ENCODE results near the gene MAP4K3.

Gene MAP4K3

DNA sequence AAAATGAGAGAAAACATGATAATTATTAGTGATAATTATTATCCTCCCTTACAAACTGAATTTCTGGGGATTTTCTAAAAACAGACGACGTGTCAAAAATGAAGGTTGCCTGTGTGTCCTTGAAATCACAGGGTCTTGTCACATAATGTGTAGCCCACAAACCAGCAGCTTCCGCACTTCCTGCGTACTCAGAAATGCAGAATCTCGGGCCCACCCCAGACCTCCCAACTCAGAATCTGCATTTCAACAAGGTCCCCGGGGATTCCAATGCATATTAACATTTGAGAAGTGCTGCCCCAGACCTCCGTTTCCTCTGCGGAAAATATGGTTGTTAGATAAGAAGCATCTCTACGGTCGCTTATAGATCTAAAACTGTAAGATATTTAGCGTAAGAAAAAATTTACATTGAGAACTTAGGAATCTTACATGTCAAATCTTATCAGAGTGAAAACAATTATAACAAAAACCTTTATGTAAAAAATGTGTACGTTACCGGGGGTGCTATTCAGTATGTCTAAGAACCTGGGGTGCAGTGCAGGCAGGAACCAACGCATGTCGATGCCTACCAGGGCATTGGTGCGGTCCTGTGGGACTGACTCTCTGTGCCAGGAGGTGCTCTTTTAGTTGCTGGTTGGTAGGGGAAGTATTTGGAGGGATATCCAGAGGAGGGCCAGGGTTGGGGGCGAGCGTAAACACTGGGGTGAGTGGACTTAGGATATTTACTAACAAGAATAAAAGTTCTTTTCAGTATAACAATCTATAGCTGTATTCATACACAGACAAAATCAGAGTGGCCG is 208.5 kb downstream of the MAP4K3 start:
- DNase-seq, result no peak

DNA sequence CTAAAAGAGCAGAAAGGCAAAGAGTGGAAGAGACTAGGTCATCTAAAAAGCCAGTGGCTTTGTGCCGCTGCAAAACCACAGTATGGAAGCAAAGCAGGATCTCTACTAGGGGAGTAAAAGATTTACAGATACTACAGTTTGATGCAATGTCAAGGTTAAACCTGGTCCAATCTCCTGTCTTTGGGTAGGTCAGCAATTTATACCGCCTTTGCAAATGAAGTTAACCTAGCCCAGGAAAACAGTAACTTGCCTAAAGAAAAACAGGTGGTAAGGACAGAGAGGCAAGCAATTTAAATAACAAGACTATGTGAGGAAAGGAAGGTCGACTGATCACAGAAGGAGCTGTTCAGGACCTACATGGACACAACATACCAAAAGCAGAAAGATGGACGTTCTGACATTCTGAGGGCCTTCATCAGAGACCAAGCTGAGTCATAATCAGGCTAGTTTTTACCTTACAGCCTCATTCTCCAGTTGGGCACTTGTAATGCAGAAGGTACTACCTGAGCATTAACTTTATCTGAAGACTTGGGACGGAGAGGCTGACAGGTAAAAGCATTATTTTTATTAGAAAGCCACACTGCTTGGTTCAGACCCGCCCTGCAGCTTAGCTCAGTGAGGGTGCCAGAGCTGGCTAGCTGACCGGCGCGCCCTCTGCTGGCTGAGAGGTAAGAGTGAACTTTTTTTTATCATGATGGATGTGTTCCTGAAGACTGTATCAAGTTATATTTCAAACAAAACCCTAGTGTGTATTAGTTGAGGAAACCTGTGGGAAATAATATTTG is 209.3 kb downstream of the MAP4K3 start:
- peak; percentile 74 for DNase-seq

DNA sequence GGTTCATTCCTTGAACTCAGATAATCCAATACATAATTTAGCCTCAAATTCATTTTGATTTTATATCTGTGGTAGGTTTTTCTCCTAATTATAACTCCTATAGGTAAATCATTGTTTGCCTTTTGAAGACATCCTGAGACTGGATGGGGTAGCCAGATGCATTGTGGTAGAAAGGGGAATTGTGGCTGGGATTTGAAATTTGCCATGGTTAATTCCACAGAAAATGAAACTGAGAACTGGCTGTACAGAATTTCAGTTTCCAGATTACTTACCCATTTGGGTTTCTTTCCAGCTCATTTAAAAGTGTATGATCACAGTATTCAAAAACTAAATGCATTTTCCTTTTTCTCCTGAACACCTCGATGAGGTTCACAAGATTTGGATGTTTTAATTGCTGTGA is 211.5 kb downstream of the MAP4K3 start:
- DNase-seq, result no peak

DNA sequence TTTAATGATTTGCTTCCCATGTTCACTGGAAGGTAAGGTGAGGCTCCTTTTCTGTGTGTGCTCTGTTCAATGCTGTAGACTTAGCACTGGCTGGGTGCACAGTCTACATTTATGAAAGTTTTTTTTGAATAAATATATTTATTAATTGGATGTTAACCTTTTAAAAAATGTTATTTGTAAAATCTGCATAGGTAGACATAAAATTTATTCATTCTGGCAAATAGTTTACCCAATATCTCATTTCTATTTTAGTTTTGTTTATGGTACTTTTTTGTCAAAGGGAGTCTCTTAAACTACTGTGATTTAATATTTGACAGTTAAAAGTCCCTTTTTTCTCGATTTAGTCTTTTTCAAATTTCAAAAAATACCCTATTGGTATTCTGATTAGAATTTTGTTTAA is 213.2 kb downstream of the MAP4K3 start:
- no peak for DNase-seq

DNA sequence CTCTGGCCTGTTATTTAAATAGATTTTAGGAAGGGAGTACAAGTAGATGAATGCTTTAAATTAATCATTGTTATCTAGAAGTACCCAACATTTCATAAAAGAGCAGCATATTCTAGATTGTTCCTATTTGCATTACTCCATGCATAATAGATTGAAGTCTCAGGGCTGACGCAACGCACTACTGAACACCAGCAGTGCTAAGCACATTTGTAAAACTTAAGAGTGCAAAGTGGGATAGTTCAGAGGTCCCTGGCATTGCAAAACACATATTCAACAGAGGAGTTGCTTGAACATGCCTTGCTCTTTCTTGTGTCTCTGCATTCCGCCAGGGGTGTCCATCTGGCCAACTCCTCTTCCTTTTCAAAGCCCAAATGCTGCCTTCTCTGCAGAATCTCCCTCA is 215.6 kb downstream of the MAP4K3 start:
- DNase-seq, result no peak

DNA sequence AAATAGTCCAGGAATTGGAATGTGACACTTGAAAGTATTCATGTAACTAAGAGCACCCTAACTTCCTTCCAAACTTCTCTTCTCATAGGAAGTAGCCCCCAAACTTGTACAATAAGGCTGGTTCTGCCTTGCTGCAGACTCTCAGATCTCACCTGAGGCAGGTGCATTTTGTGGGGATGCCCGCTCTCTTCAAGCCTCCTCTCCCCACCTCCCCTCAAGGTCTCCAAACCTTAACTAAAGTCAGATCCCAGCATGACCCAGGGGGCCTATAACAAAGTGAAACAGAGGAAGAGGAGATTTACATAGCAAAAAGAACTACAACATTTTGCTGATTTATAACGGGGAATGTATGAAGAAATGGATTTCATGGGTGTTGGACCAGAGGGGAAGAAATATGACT is 216.9 kb downstream of the MAP4K3 start:
- no peak for DNase-seq

DNA sequence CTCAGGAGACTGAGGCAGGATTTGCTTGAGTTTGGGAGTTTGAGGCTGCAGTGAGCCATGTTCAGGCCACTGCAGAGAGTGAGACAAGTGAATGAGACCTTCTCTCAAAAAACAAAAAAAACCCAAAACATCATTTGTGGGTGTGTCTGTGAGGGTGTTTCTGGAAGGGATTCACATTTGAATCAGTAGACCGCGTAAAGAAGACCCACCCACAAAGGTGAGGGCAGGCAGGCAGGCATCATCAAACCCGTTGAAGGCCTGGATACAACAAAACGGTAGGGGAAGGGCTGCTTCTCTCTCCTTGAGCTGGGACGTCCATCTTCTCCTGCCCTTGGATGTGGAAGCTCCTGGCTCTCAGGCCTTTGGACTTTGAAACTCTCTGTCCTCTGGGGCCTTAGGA is 218.7 kb downstream of the MAP4K3 start:
- no peak for DNase-seq

DNA sequence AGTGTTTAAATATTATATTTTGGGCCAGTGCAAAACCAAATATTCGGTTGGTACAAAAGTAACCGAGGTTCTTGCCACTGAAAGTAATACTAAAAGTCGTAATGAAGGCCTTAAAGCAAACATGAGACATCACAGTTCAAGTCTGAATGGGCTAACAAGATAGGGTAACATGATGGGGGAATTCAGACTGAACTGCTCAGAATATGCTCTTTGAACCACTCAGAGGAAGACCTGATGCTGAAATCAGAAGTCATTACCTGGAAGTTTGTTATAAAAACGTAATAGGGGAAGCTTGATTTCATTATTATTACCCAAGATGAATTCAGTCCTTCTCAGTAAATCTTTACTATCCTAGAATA is 219.9 kb downstream of the MAP4K3 start:
- no peak for DNase-seq

DNA sequence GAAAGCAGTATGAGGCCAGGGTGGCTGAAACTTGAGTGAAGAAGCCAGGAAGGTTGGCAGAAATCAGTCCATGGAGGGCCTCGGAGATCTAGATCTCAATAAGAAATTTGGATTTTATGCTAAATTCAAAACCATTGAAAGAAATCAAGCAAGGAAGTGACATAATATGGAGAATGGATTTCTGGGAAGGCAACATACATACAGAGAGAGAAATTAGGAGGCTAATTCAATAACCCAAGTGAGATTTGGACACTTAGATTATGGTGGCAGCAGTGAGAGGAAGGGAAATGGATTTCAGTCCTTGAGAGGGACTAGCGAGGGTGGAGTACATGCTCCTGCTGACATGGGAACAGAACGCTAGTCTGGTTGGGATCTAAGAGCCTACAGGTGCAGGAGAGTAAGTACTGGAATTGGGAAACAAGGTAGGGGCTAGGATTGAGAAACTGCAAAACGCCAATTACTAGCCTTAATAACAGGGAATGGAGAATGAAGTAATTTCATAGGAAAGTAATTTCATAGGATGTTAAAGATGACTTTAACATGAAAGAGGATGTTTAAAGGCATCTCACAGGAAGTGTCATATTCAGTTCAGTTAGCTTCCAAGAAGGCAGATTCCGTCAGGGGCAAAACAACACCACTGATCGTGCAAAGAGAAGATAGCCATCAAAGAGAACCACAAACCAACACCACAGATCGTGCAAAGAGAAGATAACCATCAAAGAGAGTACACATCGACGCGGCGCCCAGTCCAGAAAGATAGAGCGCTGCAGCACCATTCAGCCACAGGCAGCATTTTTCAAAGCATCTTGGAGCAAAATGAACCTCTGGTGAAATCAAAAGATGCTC is 220.5 kb downstream of the MAP4K3 start:
- peak; percentile 42 for DNase-seq

DNA sequence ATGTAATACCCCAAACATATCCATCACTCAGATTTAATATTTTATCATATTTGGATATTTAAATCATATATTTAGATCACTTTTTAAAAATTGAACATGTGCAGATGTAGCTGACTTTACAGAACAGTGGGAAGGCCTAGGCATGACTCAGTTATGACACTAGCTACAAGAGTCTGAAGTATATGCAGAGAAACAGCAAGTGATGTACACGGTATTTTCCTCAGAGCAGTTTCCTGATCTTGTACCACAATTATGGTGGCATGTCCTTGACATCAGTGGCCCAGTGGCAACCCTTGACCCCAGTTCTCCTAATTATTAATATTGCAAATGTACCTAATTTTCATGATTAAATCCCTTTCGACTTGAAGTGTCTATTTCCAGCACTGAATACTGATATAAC is 221.5 kb downstream of the MAP4K3 start:
- no peak for DNase-seq

DNA sequence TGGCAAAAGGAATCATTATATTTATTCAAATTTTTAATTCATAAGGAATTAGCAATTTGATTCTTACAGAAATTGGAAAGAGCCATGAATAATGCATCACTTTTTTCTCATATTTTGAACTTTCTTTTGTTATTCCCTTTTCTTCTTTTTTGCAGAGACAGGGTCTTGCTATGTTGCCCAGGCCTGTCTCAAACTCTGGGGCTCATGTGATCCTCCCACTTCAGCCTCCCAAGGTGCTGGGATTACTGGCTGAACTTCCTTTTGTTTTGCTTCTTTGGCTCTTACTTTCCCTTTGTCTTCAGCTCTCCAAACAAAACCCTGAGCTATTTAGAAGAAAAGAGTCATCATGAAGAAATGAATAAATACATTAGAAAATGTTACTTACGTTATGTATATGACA is 224.1 kb downstream of the MAP4K3 start:
- no peak for DNase-seq

DNA sequence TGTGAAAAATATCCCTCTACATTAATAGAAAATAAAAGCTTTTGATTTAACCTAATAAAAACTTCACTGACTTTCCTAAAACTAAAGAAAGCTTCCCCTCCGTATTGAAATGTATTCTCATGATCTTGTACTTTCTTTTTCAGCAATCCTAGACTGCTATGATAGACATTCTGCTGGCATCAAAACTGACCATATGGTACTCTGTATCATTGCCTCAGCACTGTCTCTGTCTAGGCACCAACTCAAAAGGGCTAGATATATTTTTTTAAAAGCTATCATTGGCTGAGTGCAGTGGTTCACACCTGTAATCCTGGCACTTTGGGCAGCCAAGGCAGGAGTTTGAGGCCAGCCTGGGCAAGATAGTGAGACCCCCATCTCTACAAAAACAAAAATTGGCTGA is 226.2 kb downstream of the MAP4K3 start:
- DNase-seq, result no peak

DNA sequence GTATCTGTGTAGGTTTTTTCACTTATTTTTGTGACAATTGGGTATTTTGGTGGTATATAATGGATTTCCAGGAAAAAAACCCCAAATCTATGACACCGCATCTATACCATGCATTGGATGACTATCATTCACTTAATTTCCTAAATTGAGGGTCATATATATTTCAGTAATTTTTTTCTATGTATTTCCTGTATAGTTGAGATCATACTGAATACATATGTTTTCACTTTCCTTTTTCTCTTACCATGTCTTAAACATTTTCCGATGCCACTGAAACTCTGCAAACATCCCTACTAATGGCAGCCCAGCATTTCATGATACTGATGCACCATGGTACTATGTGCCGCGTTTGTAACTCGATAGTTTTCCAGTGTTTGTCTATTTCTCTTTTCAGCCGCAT is 233.7 kb downstream of the MAP4K3 start:
- DNase-seq, result no peak

DNA sequence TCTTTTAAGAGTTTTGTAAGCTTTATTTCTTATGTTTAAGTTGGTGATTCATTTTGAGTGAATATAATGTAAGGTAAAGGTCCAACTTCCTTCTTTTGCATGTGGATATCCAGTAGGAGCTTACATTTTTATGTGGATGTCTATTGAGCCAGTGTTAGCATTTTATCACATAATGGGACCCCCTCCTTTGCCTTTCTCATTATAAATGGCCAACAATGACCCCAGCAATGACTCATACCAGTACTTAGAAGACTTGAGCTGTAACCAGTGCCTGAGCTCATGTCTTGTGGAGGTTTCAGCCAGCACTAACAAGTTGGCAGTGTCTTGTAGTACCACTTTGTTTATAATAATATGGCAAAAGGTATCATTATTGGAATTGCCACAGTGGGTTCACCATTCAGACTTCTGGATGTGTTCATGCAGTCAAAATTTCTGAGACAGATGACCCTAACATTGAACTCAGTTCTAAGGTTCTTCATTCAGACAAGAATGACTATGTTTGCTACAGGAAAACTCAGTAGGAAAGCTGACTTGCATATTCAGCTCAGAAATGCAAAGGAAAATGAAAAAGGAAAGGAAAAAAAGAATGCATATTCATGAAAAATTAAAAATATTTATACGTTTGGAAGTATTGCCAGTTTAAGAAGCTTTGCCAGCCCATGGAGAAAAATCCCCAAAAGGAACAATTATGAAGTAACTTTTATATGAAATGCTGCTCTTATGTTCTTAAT is 234.3 kb downstream of the MAP4K3 start:
- DNase-seq, result no peak

All from activated CD4-positive, alpha-beta T cell treated with anti-CD3 and anti-CD28 coated beads for 1 hour (primary cell).